ENCODE measurements around the gene CFAP46.

DNA sequence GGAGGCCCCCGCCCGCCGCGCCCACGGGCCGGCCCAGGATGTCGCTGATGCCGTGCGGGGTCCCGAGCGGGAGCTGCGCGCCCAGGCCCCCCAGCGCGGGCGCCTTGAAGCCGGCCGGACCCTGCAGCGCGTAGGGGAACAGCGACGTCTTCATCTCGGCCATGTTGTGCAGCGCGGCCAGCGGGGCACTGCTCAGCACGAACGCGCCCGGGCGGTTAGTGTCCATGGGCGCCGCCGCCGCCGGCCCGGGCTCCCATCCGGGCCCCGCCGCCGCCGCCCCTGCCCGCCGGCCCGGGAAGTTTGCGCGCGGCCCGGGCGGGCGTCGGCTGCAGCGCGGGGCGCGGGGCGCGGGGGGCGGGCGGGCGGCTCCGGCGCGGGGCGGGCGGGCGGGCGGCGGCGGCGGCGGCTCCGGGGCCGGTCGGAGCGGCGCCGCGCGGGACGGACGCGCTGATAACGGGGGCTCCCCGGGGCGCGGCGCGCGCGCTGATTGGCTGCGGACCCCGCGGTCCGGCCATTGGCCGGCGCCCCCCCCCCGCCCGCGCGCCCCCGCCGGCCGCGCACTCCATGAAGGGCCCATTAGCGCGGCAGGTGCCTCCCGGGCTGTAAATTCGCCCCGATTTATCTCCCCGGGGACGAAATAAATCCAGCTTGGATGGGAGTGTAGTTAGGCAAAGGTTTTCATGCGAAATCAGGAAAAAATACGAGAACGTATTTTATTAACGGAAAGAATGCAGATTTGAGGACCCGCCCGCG lies 156.5 kb downstream of the CFAP46 start, which contains the start of gene NKX6-2:
- TF ChIP-seq POLR2A (IDR thresholded peaks at IDR 0.05): no peak
- TF ChIP-seq, protein P1, sequence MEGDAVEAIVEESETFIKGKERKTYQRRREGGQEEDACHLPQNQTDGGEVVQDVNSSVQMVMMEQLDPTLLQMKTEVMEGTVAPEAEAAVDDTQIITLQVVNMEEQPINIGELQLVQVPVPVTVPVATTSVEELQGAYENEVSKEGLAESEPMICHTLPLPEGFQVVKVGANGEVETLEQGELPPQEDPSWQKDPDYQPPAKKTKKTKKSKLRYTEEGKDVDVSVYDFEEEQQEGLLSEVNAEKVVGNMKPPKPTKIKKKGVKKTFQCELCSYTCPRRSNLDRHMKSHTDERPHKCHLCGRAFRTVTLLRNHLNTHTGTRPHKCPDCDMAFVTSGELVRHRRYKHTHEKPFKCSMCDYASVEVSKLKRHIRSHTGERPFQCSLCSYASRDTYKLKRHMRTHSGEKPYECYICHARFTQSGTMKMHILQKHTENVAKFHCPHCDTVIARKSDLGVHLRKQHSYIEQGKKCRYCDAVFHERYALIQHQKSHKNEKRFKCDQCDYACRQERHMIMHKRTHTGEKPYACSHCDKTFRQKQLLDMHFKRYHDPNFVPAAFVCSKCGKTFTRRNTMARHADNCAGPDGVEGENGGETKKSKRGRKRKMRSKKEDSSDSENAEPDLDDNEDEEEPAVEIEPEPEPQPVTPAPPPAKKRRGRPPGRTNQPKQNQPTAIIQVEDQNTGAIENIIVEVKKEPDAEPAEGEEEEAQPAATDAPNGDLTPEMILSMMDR (IDR thresholded peaks at IDR 0.05): no peak

Data from uterus (tissue), 2 donors.